MCF 10A (cell line): ENCODE measurements around the gene CENPM. TPM values are rescaled to one million over a fixed set of nuclear protein-coding genes. Genes with fewer than 3 reads are reported as not detected.
"Not testable (repeated sequence)": the region's sequence is repeated elsewhere in the genome, so short reads cannot be mapped to it uniquely, and the experiment has no call there.

Source experiments
- BruUV-seq: library from RNA; stranded (reverse); fragments of 400-500 nt; replicated peaks from 2 replicates; lab custom pipeline; 2021; lab: Mats Ljungman, UMichigan
- CTCF ChIA-PET: fragments of 300-600 bp; sonication (Branson Sonifier 250); formaldehyde crosslinking; extraction: SDS; loops from one replicate; lab custom pipeline; 2021; ENCODE audit warnings: antibody characterized with exemption, inconsistent platforms; lab: Yijun Ruan, JAX
- POLR2A ChIA-PET: fragments of 300-600, 350-650 bp; sonication (Branson Sonifier 250); formaldehyde crosslinking; extraction: SDS; loops from one replicate; lab custom pipeline; 2020; ENCODE audit warnings: antibody characterized with exemption, inconsistent platforms; lab: Yijun Ruan, JAX
- DNase-seq: peaks from one replicate; pipeline ENCODE4 v3.0.0-alpha.2; 2018; ENCODE audit not compliant: unreplicated experiment
- H3K27ac Mint-ChIP-seq: one replicate; pipeline ENCODE4 v1.8.0; 2022; ENCODE audit warnings: mild to moderate bottlenecking, low read depth, mixed read lengths; ENCODE audit not compliant: unreplicated experiment
- H3K27me3 Mint-ChIP-seq: one replicate; pipeline ENCODE4 v1.8.0; 2022; ENCODE audit warnings: mixed read lengths; ENCODE audit not compliant: insufficient read depth, unreplicated experiment
- H3K36me3 Mint-ChIP-seq: one replicate; pipeline ENCODE4 v1.8.0; 2022; ENCODE audit warnings: mild to moderate bottlenecking, moderate library complexity, mixed read lengths; ENCODE audit not compliant: insufficient read depth, unreplicated experiment
- H3K4me1 Mint-ChIP-seq: one replicate; pipeline ENCODE4 v1.8.0; 2022; ENCODE audit warnings: mixed read lengths; ENCODE audit not compliant: insufficient read depth, unreplicated experiment
- H3K4me3 Mint-ChIP-seq: one replicate; pipeline ENCODE4 v1.8.0; 2022; ENCODE audit warnings: mild to moderate bottlenecking, moderate library complexity, mixed read lengths; ENCODE audit not compliant: unreplicated experiment
- H3K9me3 Mint-ChIP-seq: one replicate; pipeline ENCODE4 v1.8.0; 2022; ENCODE audit warnings: mixed read lengths; ENCODE audit not compliant: unreplicated experiment
- CTCF ChIP-seq: fragments of 200-600 bp; IDR thresholded peaks from one replicate; pipeline ENCODE4 v1.8.0; 2022; ENCODE audit warnings: antibody characterized with exemption, mild to moderate bottlenecking; ENCODE audit not compliant: unreplicated experiment
- intact Hi-C: fragments of 100-400 bp; cut with micrococcal nuclease; formaldehyde crosslinking; loops from 2 replicates; pipeline ENCODE4 v1.14.1; 2022
- total RNA-seq: library from RNA; stranded (reverse); gene quantifications from 2 replicates; pipeline ENCODE4 v1.2.3, GENCODE V29; 2022

CENPM gene
- total RNA-seq, 1 experiment from 2014 or later = 21.1 TPM

GRCh38 chr22:41957941-41958556, 11.1 kb upstream of the CENPM start:
- no peaks in the 10 kb centered on the region for H3K9me3 Mint-ChIP-seq
- H3K4me1 Mint-ChIP-seq = peaks cover 6% of the 10 kb centered on the region
- no peak overlapping the region for H3K4me3 Mint-ChIP-seq
- H3K27ac Mint-ChIP-seq = no peak overlapping the region
- no peaks in the 10 kb centered on the region for H3K27me3 Mint-ChIP-seq
- ChIA-PET CTCF (interaction anchor here (0.6 to 0.7 kb wide), 2 partner anchors 102 to 159 kb away, joined by 3 read pairs; no protein-coding TSS in a partner anchor), POLR2A (no interaction called here)
- TF ChIP-seq CTCF = no peak
- peaks cover 4% of the 10 kb centered on the region for H3K36me3 Mint-ChIP-seq
- intact Hi-C loops = no loop called here
- no peak for DNase-seq
- no TSS peak for BruUV-seq

- no peak overlapping the region for H3K27ac Mint-ChIP-seq
- no peak for TF ChIP-seq CTCF
- intact Hi-C loops = no loop called here
- ChIA-PET POLR2A (interaction anchor here (0.6 kb wide), 1 partner anchor 264 kb away, joined by 4 read pairs; the partner anchor contains the start of gene SNU13), CTCF (no interaction called here)
- H3K4me1 Mint-ChIP-seq = no peaks in the 10 kb centered on the region
- H3K36me3 Mint-ChIP-seq = peaks cover 4% of the 10 kb centered on the region
- no peaks in the 10 kb centered on the region for H3K27me3 Mint-ChIP-seq
- BruUV-seq = no TSS peak
- no peak for DNase-seq
- no peak overlapping the region for H3K4me3 Mint-ChIP-seq
- no peaks in the 10 kb centered on the region for H3K9me3 Mint-ChIP-seq
Observed at GRCh38 chr22:41952713-41953112, 5.8 kb upstream of the CENPM start.

GRCh38 chr22:41951898-41952474, 5.0 kb upstream of the CENPM start, which contains the start of gene SMIM45:
Gene SMIM45, plus strand, starts transcription at chr22:41952150.
- Mint-ChIP-seq H3K4me1 (no peaks in the 10 kb centered on the region), H3K36me3 (no peaks in the 10 kb centered on the region), H3K9me3 (no peaks in the 10 kb centered on the region), H3K27ac (no peak within 1 kb of the TSS), H3K27me3 (no peaks in the 10 kb centered on the region), H3K4me3 (no peak within 1 kb of the TSS)
- POLR2A ChIA-PET = interaction anchor here (0.6 to 1.2 kb wide), 2 partner anchors 152 to 263 kb away, joined by 3 to 4 read pairs; partner anchors contain the start of genes CCDC134 and SNU13
- DNase-seq = no peak
- CTCF ChIA-PET = interaction anchor here (1.0 kb wide), 1 partner anchor 124 kb away, joined by 3 read pairs; no protein-coding TSS in a partner anchor
- no TSS peak for BruUV-seq
- no peak for TF ChIP-seq CTCF
- intact Hi-C loops = no loop called here

GRCh38 chr22:41949297-41949965, 2.5 kb upstream of the CENPM start:
- POLR2A ChIA-PET = interaction anchor here (0.8 kb wide), 1 partner anchor 140 kb away, joined by 3 read pairs; no protein-coding TSS in a partner anchor
- CTCF ChIA-PET = interaction anchor here (0.7 to 3.4 kb wide), 2 partner anchors 9 to 479 kb away, joined by 3 to 11 read pairs; no protein-coding TSS in a partner anchor
- peaks cover 6% of the 10 kb centered on the region for H3K4me1 Mint-ChIP-seq
- H3K4me3 Mint-ChIP-seq = no peak overlapping the region
- H3K27ac Mint-ChIP-seq = no peak overlapping the region
- H3K36me3 Mint-ChIP-seq = peaks cover 7% of the 10 kb centered on the region
- BruUV-seq = no TSS peak
- TF ChIP-seq CTCF = no peak
- no peak for DNase-seq
- H3K27me3 Mint-ChIP-seq = no peaks in the 10 kb centered on the region
- intact Hi-C loops = loop anchor here (10.0 kb wide), 1 partner anchor 405 kb away; the partner anchor contains the start of gene POLR3H
- no peaks in the 10 kb centered on the region for H3K9me3 Mint-ChIP-seq

GRCh38 chr22:41948928-41949296, 2.0 kb upstream of the CENPM start:
- DNase-seq, H3K4me3 Mint-ChIP-seq, BruUV-seq, POLR2A ChIA-PET, H3K9me3 Mint-ChIP-seq, H3K36me3 Mint-ChIP-seq, H3K27me3 Mint-ChIP-seq, H3K4me1 Mint-ChIP-seq, H3K27ac Mint-ChIP-seq: not testable (repeated sequence)
- CTCF ChIA-PET = interaction anchor here (0.6 to 3.4 kb wide), 3 partner anchors 8 to 480 kb away, joined by 3 to 11 read pairs (median 4); no protein-coding TSS in a partner anchor
- intact Hi-C loops = loop anchor here (10.0 kb wide), 1 partner anchor 404 kb away; the partner anchor contains the start of gene POLR3H
